Measurements from ENCODE around the gene FOXO6. TPM values are rescaled to one million over a fixed set of nuclear protein-coding genes. Genes with fewer than 3 reads are reported as not detected.

FOXO6 gene
- 0.30 and 0.32 TPM in 2 replicates for total RNA-seq

GRCh38 chr1:41360786-41361494 lies at the start of gene FOXO6:
TSS of gene FOXO6 (plus strand) at chr1:41361434.

Other genes starting within 250 kb of the FOXO6 start
- gene SCMH1, start 119.1 kb upstream of the FOXO6 start, total RNA-seq, result 8.1 and 11.9 TPM in 2 replicates
- not detected in 2 replicates for gene EDN2, start 123.2 kb downstream of the FOXO6 start, total RNA-seq